Uterus (tissue), 4 donors: Measurements from ENCODE around the gene PRKAG3. TPM values are rescaled to one million over a fixed set of nuclear protein-coding genes. Genes with fewer than 3 reads are reported as not detected.

Experiments
- DNase-seq, 2 donors: peaks; one replicate each; pipeline ENCODE4 v3.0.0-alpha.2; 2019 to 2020
- H3K27ac ChIP-seq, 2 donors: fragments of 200-600 bp; sonication (generic); 1 replicate in 1 of 2; 2 replicates in 1 of 2; pipeline ENCODE4 v1.5.1; 2016 to 2018
- H3K27me3 ChIP-seq, 2 donors: fragments of 200-600 bp; sonication (generic); one replicate each; pipeline ENCODE4 v1.5.1; 2018 to 2019; ENCODE audit warnings: control low read depth in 1 of 2
- H3K36me3 ChIP-seq, 2 donors: fragments of 200-600 bp; sonication (generic); one replicate each; pipeline ENCODE4 v1.5.1; 2019; ENCODE audit warnings: control low read depth in 1 of 2
- H3K4me1 ChIP-seq, 2 donors: fragments of 200-600 bp; sonication (generic); one replicate each; pipeline ENCODE4 v1.5.1; 2018 to 2019; ENCODE audit warnings: control low read depth in 1 of 2
- H3K4me3 ChIP-seq, 2 donors: fragments of 200-600 bp; sonication (generic); 1 replicate in 1 of 2; 2 replicates in 1 of 2; pipeline ENCODE4 v1.5.1; 2018 to 2019; ENCODE audit warnings: mild to moderate bottlenecking in 1 of 2
- H3K9me3 ChIP-seq, 2 donors: fragments of 200-600 bp; sonication (generic); one replicate each; pipeline ENCODE4 v1.5.1; 2019; ENCODE audit warnings: control low read depth in 1 of 2
- POLR2A ChIP-seq, 2 donors: fragments of 450-650 bp; IDR thresholded peaks; one replicate each; pipeline ENCODE4 v1.6.1; 2016; ENCODE audit warnings: antibody characterized with exemption in 2 of 2, mild to moderate bottlenecking in 1 of 2, moderate library complexity in 1 of 2
- intact Hi-C: fragments of 100-400 bp; cut with DNase I; formaldehyde crosslinking; loops from one replicate; pipeline ENCODE4 v1.15.1; 2023; ENCODE audit warnings: low total_unique reads
- total RNA-seq, 4 donors: library from RNA; depleted of rRNA in 3 of 4; stranded (reverse); fragments of >200 nt in 3 of 4; gene quantifications; one replicate each; pipeline versions ENCODE4 v1.1.0 to v1.2.4, GENCODE V29; 2014 to 2023
- TF ChIP-seq, protein P1 (sequence below), 4 experiments: fragments of 200-600 bp in 2 of 4; fragments of 450-650 bp in 2 of 4; sonication (generic) in 2 of 4; IDR thresholded peaks; one replicate each; pipeline ENCODE4 v1.5.1; 2016 to 2019; ENCODE audit warnings: antibody characterized with exemption in 4 of 4, mild to moderate bottlenecking in 2 of 4, moderate library complexity in 1 of 4
- donor health status: DM: yes; HTN: yes; CAD: no.

PRKAG3 gene
- total RNA-seq, 4 donors from 2014 or later, result not detected

GRCh38 chr2:218796691-218797090, 34.9 kb downstream of the PRKAG3 start:
- H3K4me3 ChIP-seq, result no peak overlapping the region
- intact Hi-C loops, result no loop called here

DNA sequence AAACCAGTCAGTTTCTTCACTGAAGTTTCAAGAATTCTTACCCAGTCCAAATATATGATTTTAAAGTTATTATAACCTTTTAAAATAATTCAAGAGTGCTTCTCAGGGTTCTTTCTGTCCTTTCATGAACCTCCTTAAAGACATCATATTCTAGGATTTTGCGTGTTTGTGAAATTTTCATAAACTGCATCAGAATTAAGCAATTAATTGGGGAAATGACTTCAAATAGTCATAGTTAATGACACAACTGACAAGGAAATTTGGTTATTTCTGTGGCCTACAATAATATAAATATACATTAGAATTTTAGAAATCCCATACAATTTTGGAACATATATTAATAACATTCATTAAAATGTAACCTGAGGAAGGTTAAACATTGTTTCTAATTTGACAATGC, 39.2 kb downstream of the PRKAG3 start:
- Histone ChIP-seq H3K36me3 (no peaks in the 10 kb centered on the region), H3K4me1 (no peaks in the 10 kb centered on the region), H3K27me3 (no peaks in the 10 kb centered on the region), H3K27ac (no peak overlapping the region), H3K9me3 (no peaks in the 10 kb centered on the region), H3K4me3 (no peak overlapping the region)
- DNase-seq, result no peak
- intact Hi-C loops, result no loop called here
- TF ChIP-seq, protein P1, sequence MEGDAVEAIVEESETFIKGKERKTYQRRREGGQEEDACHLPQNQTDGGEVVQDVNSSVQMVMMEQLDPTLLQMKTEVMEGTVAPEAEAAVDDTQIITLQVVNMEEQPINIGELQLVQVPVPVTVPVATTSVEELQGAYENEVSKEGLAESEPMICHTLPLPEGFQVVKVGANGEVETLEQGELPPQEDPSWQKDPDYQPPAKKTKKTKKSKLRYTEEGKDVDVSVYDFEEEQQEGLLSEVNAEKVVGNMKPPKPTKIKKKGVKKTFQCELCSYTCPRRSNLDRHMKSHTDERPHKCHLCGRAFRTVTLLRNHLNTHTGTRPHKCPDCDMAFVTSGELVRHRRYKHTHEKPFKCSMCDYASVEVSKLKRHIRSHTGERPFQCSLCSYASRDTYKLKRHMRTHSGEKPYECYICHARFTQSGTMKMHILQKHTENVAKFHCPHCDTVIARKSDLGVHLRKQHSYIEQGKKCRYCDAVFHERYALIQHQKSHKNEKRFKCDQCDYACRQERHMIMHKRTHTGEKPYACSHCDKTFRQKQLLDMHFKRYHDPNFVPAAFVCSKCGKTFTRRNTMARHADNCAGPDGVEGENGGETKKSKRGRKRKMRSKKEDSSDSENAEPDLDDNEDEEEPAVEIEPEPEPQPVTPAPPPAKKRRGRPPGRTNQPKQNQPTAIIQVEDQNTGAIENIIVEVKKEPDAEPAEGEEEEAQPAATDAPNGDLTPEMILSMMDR (IDR thresholded peaks at IDR 0.05), result no peak
- no peak for TF ChIP-seq POLR2A (IDR thresholded peaks at IDR 0.05)

More at GRCh38 chr2:218796691-218797090, 34.9 kb downstream of the PRKAG3 start:
- no peak for DNase-seq
- no peak for TF ChIP-seq POLR2A (IDR thresholded peaks at IDR 0.05)
- TF ChIP-seq, protein P1 (IDR thresholded peaks at IDR 0.05), result no peak
- Histone ChIP-seq H3K36me3 (no peaks in the 10 kb centered on the region), H3K4me1 (no peaks in the 10 kb centered on the region), H3K27me3 (no peaks in the 10 kb centered on the region), H3K27ac (no peak overlapping the region), H3K9me3 (no peaks in the 10 kb centered on the region)

DNA sequence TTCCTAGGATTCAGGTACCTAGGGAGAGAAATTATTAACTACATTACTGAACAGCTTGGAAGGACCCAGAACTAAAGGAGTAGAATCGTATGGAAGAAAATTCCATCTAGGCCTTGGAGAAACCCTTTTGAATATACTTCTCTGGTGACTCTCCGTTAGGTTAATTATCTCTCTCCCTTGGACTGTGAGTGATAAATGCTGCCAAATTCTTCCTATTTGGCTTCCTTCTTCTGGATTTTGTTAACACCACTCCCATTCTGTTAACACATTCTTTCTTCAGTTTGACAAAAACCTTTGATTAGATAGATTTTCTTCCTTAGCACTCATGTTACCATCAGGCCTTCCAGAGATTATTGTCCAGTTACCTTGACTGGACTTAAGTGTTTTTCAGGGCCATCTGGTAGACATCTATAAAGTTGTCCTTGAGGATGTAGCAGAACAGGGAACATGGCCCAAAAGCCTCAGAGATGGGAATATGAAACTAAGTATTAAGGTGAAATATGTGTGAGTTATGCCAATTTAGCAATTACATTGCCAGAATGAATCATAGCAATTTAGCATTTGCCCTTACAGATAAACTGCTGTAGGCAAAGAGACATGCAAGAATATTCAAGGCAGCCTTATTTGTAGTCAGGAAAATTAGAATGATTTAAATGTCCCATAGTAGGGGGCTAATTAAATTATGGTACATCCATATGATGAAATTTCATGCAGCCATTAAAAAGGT, 42.9 kb downstream of the PRKAG3 start:
- intact Hi-C loops, result no loop called here

GRCh38 chr2:218786133-218786532, 45.5 kb downstream of the PRKAG3 start:
- H3K27me3 ChIP-seq, result no peaks in the 10 kb centered on the region
- no peak for DNase-seq
- H3K27ac ChIP-seq, result no peak overlapping the region
- no peak for TF ChIP-seq POLR2A (IDR thresholded peaks at IDR 0.05)
- TF ChIP-seq, protein P1 (IDR thresholded peaks at IDR 0.05), result no peak
- intact Hi-C loops, result no loop called here
- no peaks in the 10 kb centered on the region for H3K36me3 ChIP-seq
- no peak overlapping the region for H3K4me3 ChIP-seq
- no peaks in the 10 kb centered on the region for H3K4me1 ChIP-seq
- H3K9me3 ChIP-seq, result no peaks in the 10 kb centered on the region

More for the DNA sequence above, 42.9 kb downstream of the PRKAG3 start:
- TF ChIP-seq POLR2A (IDR thresholded peaks at IDR 0.05), result no peak
- TF ChIP-seq, protein P1 (IDR thresholded peaks at IDR 0.05), result no peak
- H3K36me3 ChIP-seq, result no peaks in the 10 kb centered on the region
- H3K9me3 ChIP-seq, result no peaks in the 10 kb centered on the region
- no peak for DNase-seq
- no peaks in the 10 kb centered on the region for H3K4me1 ChIP-seq
- H3K4me3 ChIP-seq, result no peak overlapping the region
- H3K27ac ChIP-seq, result no peak overlapping the region
- no peaks in the 10 kb centered on the region for H3K27me3 ChIP-seq

DNA sequence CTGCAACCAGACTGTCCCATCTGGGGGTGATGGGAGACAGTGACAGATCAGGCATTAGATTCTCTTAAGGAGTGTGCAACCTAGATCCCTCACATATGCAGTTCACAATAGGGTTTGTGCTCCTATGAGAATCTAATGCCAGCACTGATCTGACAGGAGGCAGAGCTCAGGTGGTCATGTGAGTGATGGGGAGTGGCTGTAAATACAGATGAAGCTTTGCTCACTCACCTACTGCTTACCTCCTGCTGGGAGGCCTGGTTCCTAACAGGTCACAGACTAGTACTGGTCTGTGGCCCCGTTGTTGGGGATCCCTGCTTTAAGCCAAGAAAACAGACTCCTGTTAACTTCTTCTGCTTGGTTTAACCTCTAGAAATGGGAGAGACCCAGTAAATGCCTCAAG, 46.5 kb downstream of the PRKAG3 start:
- no peak overlapping the region for H3K4me3 ChIP-seq
- intact Hi-C loops, result no loop called here
- no peaks in the 10 kb centered on the region for H3K27me3 ChIP-seq
- H3K4me1 ChIP-seq, result no peaks in the 10 kb centered on the region
- H3K9me3 ChIP-seq, result no peaks in the 10 kb centered on the region
- no peak for DNase-seq
- no peaks in the 10 kb centered on the region for H3K36me3 ChIP-seq
- TF ChIP-seq, protein P1 (IDR thresholded peaks at IDR 0.05), result no peak
- TF ChIP-seq POLR2A (IDR thresholded peaks at IDR 0.05), result no peak
- no peak overlapping the region for H3K27ac ChIP-seq
